NCI-H2107 treated with DMSO at 0.1 percent for 48 hours (cell line): ENCODE results near the gene NKX1-1.
A peak's percentile ranks its signal among the peaks of the same experiment; 100 is the strongest.
"Not testable (repeated sequence)": the region's sequence is repeated elsewhere in the genome, so short reads cannot be mapped to it uniquely, and the experiment has no call there.

Source experiments
- DNase-seq: peaks from one replicate; lab custom pipeline; 2025; ENCODE audit not compliant: unreplicated experiment; lab: John Stamatoyannopoulos, UW

The NKX1-1 gene

GRCh38 chr4:1375051-1375721 lies 31.1 kb downstream of the NKX1-1 start:
- no peak for DNase-seq

- DNase-seq: no peak
Observed at GRCh38 chr4:1374706-1375045, 31.6 kb downstream of the NKX1-1 start.

GRCh38 chr4:1373892-1374705 lies 32.1 kb downstream of the NKX1-1 start:
- no peak for DNase-seq

- not testable (repeated sequence) for DNase-seq
Observed at GRCh38 chr4:1372576-1372975, 33.7 kb downstream of the NKX1-1 start.

GRCh38 chr4:1371176-1372165 lies 34.8 kb downstream of the NKX1-1 start:
- no peak for DNase-seq

- DNase-seq: no peak
Observed at GRCh38 chr4:1370321-1371124, 35.7 kb downstream of the NKX1-1 start.

GRCh38 chr4:1369479-1370079 lies 36.7 kb downstream of the NKX1-1 start:
- no peak for DNase-seq

- DNase-seq: no peak
Observed at GRCh38 chr4:1369091-1369450, 37.2 kb downstream of the NKX1-1 start.

GRCh38 chr4:1368421-1369090 lies 37.7 kb downstream of the NKX1-1 start:
- no peak for DNase-seq

- DNase-seq: no peak
Observed at GRCh38 chr4:1367936-1368289, 38.3 kb downstream of the NKX1-1 start.

- no peak for DNase-seq
Observed at GRCh38 chr4:1367230-1367935, 38.9 kb downstream of the NKX1-1 start.

- DNase-seq: no peak
Observed at GRCh38 chr4:1366371-1367229, 39.6 kb downstream of the NKX1-1 start.

- DNase-seq: peak; percentile 70
Observed at GRCh38 chr4:1365271-1366178, 40.7 kb downstream of the NKX1-1 start.

GRCh38 chr4:1364748-1365147 lies 41.5 kb downstream of the NKX1-1 start:
- no peak for DNase-seq

GRCh38 chr4:1364217-1364616 lies 42.0 kb downstream of the NKX1-1 start:
- no peak for DNase-seq

- DNase-seq: no peak
Observed at GRCh38 chr4:1363513-1363912, 42.7 kb downstream of the NKX1-1 start.

GRCh38 chr4:1362521-1362920 lies 43.7 kb downstream of the NKX1-1 start:
- DNase-seq: no peak
